ENCODE measurements around the gene ACLY.
"Not testable (repeated sequence)": the region's sequence is repeated elsewhere in the genome, so short reads cannot be mapped to it uniquely, and the experiment has no call there.

ACLY gene

DNA sequence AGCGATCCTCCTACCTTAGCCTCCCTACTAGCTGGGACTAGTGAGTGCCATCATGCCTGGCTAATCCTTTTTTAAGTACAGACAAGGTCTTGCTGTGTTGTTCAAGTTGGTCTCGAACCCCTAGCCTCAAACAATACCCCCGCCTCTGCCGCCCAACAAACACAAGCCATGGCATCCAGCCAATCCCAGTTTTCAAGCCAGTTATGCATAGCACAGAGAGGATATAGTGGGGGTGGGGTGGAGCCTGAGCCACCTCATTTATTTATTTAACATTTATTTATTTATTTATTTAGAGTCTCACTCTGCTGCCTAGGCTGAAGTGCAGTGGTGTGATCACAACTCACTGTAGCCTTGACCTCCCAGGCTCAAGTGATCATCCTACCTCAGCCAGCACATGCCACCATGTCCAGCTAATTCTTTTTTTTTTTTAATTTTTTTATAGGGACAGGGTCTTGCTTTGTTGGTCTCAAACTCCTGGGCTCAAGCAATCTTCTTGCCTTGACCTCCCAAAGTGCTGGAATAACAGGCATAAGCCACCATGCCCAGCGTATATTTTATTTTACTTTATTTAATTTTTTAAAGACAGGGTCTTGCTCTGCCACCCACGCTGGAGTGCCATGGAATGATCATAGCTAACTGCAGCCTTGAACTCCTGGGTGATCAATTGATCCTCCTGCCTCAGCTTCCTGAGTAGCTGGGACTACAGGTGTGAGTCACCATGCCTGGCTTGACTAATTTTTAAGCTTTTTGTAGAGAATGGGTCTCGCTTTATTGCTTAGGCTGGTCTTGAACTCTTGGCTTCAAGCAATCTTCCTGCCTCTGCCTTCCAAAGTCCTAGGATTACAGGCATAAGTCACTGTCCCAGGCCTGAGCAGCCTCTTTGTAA, 27.4 kb downstream of the ACLY start:
- DNase-seq (ENCODE audit: low read depth): no peak
- TF ChIP-seq, protein P1, sequence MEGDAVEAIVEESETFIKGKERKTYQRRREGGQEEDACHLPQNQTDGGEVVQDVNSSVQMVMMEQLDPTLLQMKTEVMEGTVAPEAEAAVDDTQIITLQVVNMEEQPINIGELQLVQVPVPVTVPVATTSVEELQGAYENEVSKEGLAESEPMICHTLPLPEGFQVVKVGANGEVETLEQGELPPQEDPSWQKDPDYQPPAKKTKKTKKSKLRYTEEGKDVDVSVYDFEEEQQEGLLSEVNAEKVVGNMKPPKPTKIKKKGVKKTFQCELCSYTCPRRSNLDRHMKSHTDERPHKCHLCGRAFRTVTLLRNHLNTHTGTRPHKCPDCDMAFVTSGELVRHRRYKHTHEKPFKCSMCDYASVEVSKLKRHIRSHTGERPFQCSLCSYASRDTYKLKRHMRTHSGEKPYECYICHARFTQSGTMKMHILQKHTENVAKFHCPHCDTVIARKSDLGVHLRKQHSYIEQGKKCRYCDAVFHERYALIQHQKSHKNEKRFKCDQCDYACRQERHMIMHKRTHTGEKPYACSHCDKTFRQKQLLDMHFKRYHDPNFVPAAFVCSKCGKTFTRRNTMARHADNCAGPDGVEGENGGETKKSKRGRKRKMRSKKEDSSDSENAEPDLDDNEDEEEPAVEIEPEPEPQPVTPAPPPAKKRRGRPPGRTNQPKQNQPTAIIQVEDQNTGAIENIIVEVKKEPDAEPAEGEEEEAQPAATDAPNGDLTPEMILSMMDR (IDR thresholded peaks at IDR 0.05; ENCODE audit: control insufficient read depth, extremely low read depth, insufficient read depth): no peak
- H3K4me3 ChIP-seq (ENCODE audit: low read depth, low read length): no peak overlapping the region

GRCh38 chr17:41888332-41888965, 30.3 kb downstream of the ACLY start:
- TF ChIP-seq, protein P1 (IDR thresholded peaks at IDR 0.05; ENCODE audit: control insufficient read depth, extremely low read depth, insufficient read depth): no peak
- no peak for DNase-seq (ENCODE audit: low read depth)
- H3K4me3 ChIP-seq (ENCODE audit: low read depth, low read length): no peak overlapping the region

GRCh38 chr17:41885733-41886132, 33.0 kb downstream of the ACLY start:
- TF ChIP-seq, protein P1 (IDR thresholded peaks at IDR 0.05; ENCODE audit: control insufficient read depth, extremely low read depth, insufficient read depth): peak; percentile 25; the same call in 1 of the 2 replicates
- no peak for DNase-seq (ENCODE audit: low read depth)

DNA sequence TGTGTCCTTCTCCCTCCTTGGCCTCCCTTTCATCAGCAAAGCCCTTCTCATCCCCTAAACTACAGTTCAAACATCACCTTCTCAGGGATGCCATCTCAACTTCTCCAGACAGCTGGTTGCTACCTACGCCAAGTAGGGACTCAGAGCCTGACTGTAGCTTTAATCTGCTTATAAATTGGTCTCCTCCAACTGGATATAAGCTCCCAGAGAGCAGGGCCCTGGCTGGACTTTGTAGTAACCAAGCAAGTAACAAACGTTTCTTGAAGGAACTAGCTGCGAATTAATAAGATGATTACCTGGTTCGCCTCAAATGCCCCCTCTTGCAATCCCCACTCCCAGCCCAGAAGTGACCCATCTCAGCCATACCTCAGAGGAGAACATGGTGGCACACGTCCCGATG, 36.0 kb downstream of the ACLY start:
- no peak for DNase-seq (ENCODE audit: low read depth)
- TF ChIP-seq, protein P1 (IDR thresholded peaks at IDR 0.05; ENCODE audit: control insufficient read depth, extremely low read depth, insufficient read depth): no peak

More at GRCh38 chr17:41885733-41886132, 33.0 kb downstream of the ACLY start:
- H3K4me3 ChIP-seq (ENCODE audit: low read depth, low read length): no peak overlapping the region

DNA sequence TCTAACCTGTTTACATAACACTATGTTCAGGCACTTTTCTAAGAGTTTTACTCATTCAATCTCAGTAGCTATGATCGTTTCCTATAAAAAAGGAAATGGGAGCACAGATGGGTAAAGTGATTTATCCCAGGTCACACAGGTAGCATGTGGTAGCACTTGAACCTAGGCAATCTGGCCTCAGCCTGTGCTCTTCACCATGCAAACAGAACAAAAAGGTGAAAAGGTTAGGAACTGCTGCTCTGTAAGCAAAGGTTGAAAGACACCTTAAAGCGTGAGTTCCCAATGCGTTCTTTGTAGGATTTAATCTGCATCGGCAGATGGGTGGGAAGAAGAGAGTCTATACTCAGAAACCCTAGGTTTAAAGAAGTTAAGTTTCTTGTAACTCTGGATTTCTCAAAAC, 38.6 kb downstream of the ACLY start:
- no peak for DNase-seq (ENCODE audit: low read depth)
- H3K4me3 ChIP-seq (ENCODE audit: low read depth, low read length): no peak overlapping the region
- TF ChIP-seq, protein P1 (IDR thresholded peaks at IDR 0.05; ENCODE audit: control insufficient read depth, extremely low read depth, insufficient read depth): no peak

More for the DNA sequence above, 36.0 kb downstream of the ACLY start:
- H3K4me3 ChIP-seq (ENCODE audit: low read depth, low read length): no peak overlapping the region

- not testable (repeated sequence) for DNase-seq (ENCODE audit: low read depth)
These were observed 44.5 kb downstream of the ACLY start for GRCh38 chr17:41874293-41874670.

GRCh38 chr17:41873559-41874292, 45.0 kb downstream of the ACLY start:
- DNase-seq (ENCODE audit: low read depth): no peak
- TF ChIP-seq, protein P1 (IDR thresholded peaks at IDR 0.05; ENCODE audit: control insufficient read depth, extremely low read depth, insufficient read depth): no peak
- no peak overlapping the region for H3K4me3 ChIP-seq (ENCODE audit: low read depth, low read length)

More at GRCh38 chr17:41874293-41874670, 44.5 kb downstream of the ACLY start:
- H3K4me3 ChIP-seq (ENCODE audit: low read depth, low read length): not testable (repeated sequence)
